Measurements from ENCODE around the gene OPRL1. TPM values are rescaled to one million over a fixed set of nuclear protein-coding genes. Genes with fewer than 3 reads are reported as not detected.
"Not testable (repeated sequence)": the region's sequence is repeated elsewhere in the genome, so short reads cannot be mapped to it uniquely, and the experiment has no call there.

The OPRL1 gene
- polyA plus RNA-seq, 4 donors: 0.30 to 0.61 TPM; not detected in 2

GRCh38 chr20:64113796-64114355 is 34.0 kb downstream of the OPRL1 start:
- H3K27me3 ChIP-seq (ENCODE audit: control insufficient read depth in 3 of 3, insufficient read depth in 3 of 3, low read length in 3 of 3): no peaks in the 10 kb centered on the region
- 60 to 73% (median 61%) methylated on average over 13 of the region's 13 CpGs for WGBS, 3 donors
- H3K27ac ChIP-seq (ENCODE audit: low read depth in 1 of 3, low read length in 2 of 3): no peak overlapping the region
- H3K4me3 ChIP-seq (ENCODE audit: low read depth in 1 of 3, low read length in 3 of 3): no peak overlapping the region
- H3K9me3 ChIP-seq (ENCODE audit: control insufficient read depth in 2 of 2, insufficient read depth in 1 of 2, low read depth in 1 of 2, low read length in 1 of 2): no peaks in the 10 kb centered on the region
- H3K4me1 ChIP-seq (ENCODE audit: control insufficient read depth in 3 of 3, insufficient read depth in 2 of 3, low read depth in 1 of 3, low read length in 2 of 3): no peaks in the 10 kb centered on the region
- FAIRE-seq (no peak), DNase-seq (no peak)
- no peaks in the 10 kb centered on the region for H3K36me3 ChIP-seq (ENCODE audit: control insufficient read depth in 3 of 3, insufficient read depth in 2 of 3, low read depth in 1 of 3, low read length in 3 of 3)

- WGBS, 3 donors: 64 to 77% (median 73%) methylated on average over 14 of the region's 14 CpGs
- Histone ChIP-seq H3K27me3 (ENCODE audit: control insufficient read depth in 3 of 3, insufficient read depth in 3 of 3, low read length in 3 of 3) (no peaks in the 10 kb centered on the region), H3K36me3 (ENCODE audit: control insufficient read depth in 3 of 3, insufficient read depth in 2 of 3, low read depth in 1 of 3, low read length in 3 of 3) (no peaks in the 10 kb centered on the region), H3K9me3 (ENCODE audit: control insufficient read depth in 2 of 2, insufficient read depth in 1 of 2, low read depth in 1 of 2, low read length in 1 of 2) (no peaks in the 10 kb centered on the region), H3K4me1 (ENCODE audit: control insufficient read depth in 3 of 3, insufficient read depth in 2 of 3, low read depth in 1 of 3, low read length in 2 of 3) (no peaks in the 10 kb centered on the region), H3K4me3 (ENCODE audit: low read depth in 1 of 3, low read length in 3 of 3) (no peak overlapping the region), H3K27ac (ENCODE audit: low read depth in 1 of 3, low read length in 2 of 3) (no peak overlapping the region)
- DNase-seq (no peak), FAIRE-seq (no peak)
Measured at GRCh38 chr20:64114356-64114971, 34.6 kb downstream of the OPRL1 start.

- Histone ChIP-seq H3K4me1 (ENCODE audit: control insufficient read depth in 3 of 3, insufficient read depth in 2 of 3, low read depth in 1 of 3, low read length in 2 of 3) (no peaks in the 10 kb centered on the region), H3K36me3 (ENCODE audit: control insufficient read depth in 3 of 3, insufficient read depth in 2 of 3, low read depth in 1 of 3, low read length in 3 of 3) (no peaks in the 10 kb centered on the region), H3K4me3 (ENCODE audit: low read depth in 1 of 3, low read length in 3 of 3) (no peak overlapping the region), H3K9me3 (ENCODE audit: control insufficient read depth in 2 of 2, insufficient read depth in 1 of 2, low read depth in 1 of 2, low read length in 1 of 2) (no peaks in the 10 kb centered on the region), H3K27ac (ENCODE audit: low read depth in 1 of 3, low read length in 2 of 3) (no peak overlapping the region), H3K27me3 (ENCODE audit: control insufficient read depth in 3 of 3, insufficient read depth in 3 of 3, low read length in 3 of 3) (no peaks in the 10 kb centered on the region)
- 50 to 71% (median 56%) methylated on average over 14 of the region's 14 CpGs for WGBS, 3 donors
- no peak for FAIRE-seq
- DNase-seq: no peak
Measured at GRCh38 chr20:64115171-64115911, 35.5 kb downstream of the OPRL1 start.

GRCh38 chr20:64116016-64116415 is 36.1 kb downstream of the OPRL1 start:
- no peaks in the 10 kb centered on the region for H3K36me3 ChIP-seq (ENCODE audit: control insufficient read depth in 3 of 3, insufficient read depth in 2 of 3, low read depth in 1 of 3, low read length in 3 of 3)
- H3K4me3 ChIP-seq (ENCODE audit: low read depth in 1 of 3, low read length in 3 of 3): no peak overlapping the region
- no peaks in the 10 kb centered on the region for H3K4me1 ChIP-seq (ENCODE audit: control insufficient read depth in 3 of 3, insufficient read depth in 2 of 3, low read depth in 1 of 3, low read length in 2 of 3)
- FAIRE-seq (no peak), DNase-seq (no peak)
- H3K27ac ChIP-seq (ENCODE audit: low read depth in 1 of 3, low read length in 2 of 3): no peak overlapping the region
- 73 to 83% (median 82%) methylated on average over 21 of the region's 21 CpGs for WGBS, 3 donors
- no peaks in the 10 kb centered on the region for H3K27me3 ChIP-seq (ENCODE audit: control insufficient read depth in 3 of 3, insufficient read depth in 3 of 3, low read length in 3 of 3)
- H3K9me3 ChIP-seq (ENCODE audit: control insufficient read depth in 2 of 2, insufficient read depth in 1 of 2, low read depth in 1 of 2, low read length in 1 of 2): no peaks in the 10 kb centered on the region

- Histone ChIP-seq H3K9me3 (ENCODE audit: control insufficient read depth in 2 of 2, insufficient read depth in 1 of 2, low read depth in 1 of 2, low read length in 1 of 2) (no peaks in the 10 kb centered on the region), H3K36me3 (ENCODE audit: control insufficient read depth in 3 of 3, insufficient read depth in 2 of 3, low read depth in 1 of 3, low read length in 3 of 3) (no peaks in the 10 kb centered on the region), H3K27me3 (ENCODE audit: control insufficient read depth in 3 of 3, insufficient read depth in 3 of 3, low read length in 3 of 3) (no peaks in the 10 kb centered on the region), H3K4me1 (ENCODE audit: control insufficient read depth in 3 of 3, insufficient read depth in 2 of 3, low read depth in 1 of 3, low read length in 2 of 3) (no peaks in the 10 kb centered on the region), H3K27ac (ENCODE audit: low read depth in 1 of 3, low read length in 2 of 3) (no peak overlapping the region), H3K4me3 (ENCODE audit: low read depth in 1 of 3, low read length in 3 of 3) (no peak overlapping the region)
- WGBS, 3 donors: 67 to 81% (median 69%) methylated on average over 15 to 17 of the region's 17 CpGs
- FAIRE-seq (no peak), DNase-seq (no peak)
Measured at GRCh38 chr20:64116541-64117431, 36.9 kb downstream of the OPRL1 start.

- not testable (repeated sequence) for H3K27me3 ChIP-seq (ENCODE audit: control insufficient read depth in 3 of 3, insufficient read depth in 3 of 3, low read length in 3 of 3); DNase-seq; H3K27ac ChIP-seq (ENCODE audit: low read depth in 1 of 3, low read length in 2 of 3); H3K36me3 ChIP-seq (ENCODE audit: control insufficient read depth in 3 of 3, insufficient read depth in 2 of 3, low read depth in 1 of 3, low read length in 3 of 3); H3K9me3 ChIP-seq (ENCODE audit: control insufficient read depth in 2 of 2, insufficient read depth in 1 of 2, low read depth in 1 of 2, low read length in 1 of 2); FAIRE-seq; H3K4me3 ChIP-seq (ENCODE audit: low read depth in 1 of 3, low read length in 3 of 3); H3K4me1 ChIP-seq (ENCODE audit: control insufficient read depth in 3 of 3, insufficient read depth in 2 of 3, low read depth in 1 of 3, low read length in 2 of 3)
- 68 to 80% methylated on average over 3 to 6 of the region's 6 CpGs; no CpG with 5 or more reads in 1 of the 3 donors for WGBS, 3 donors
Measured at GRCh38 chr20:64117432-64117777, 37.5 kb downstream of the OPRL1 start.

GRCh38 chr20:64119301-64119680 is 39.4 kb downstream of the OPRL1 start:
- Histone ChIP-seq H3K36me3 (ENCODE audit: control insufficient read depth in 3 of 3, insufficient read depth in 2 of 3, low read depth in 1 of 3, low read length in 3 of 3) (no peaks in the 10 kb centered on the region), H3K27me3 (ENCODE audit: control insufficient read depth in 3 of 3, insufficient read depth in 3 of 3, low read length in 3 of 3) (no peaks in the 10 kb centered on the region), H3K4me1 (ENCODE audit: control insufficient read depth in 3 of 3, insufficient read depth in 2 of 3, low read depth in 1 of 3, low read length in 2 of 3) (no peaks in the 10 kb centered on the region), H3K27ac (ENCODE audit: low read depth in 1 of 3, low read length in 2 of 3) (no peak overlapping the region), H3K4me3 (ENCODE audit: low read depth in 1 of 3, low read length in 3 of 3) (no peak overlapping the region), H3K9me3 (ENCODE audit: control insufficient read depth in 2 of 2, insufficient read depth in 1 of 2, low read depth in 1 of 2, low read length in 1 of 2) (no peaks in the 10 kb centered on the region)
- WGBS, 3 donors: 62 to 79% (median 73%) methylated on average over 7 to 8 of the region's 8 CpGs
- DNase-seq (no peak), FAIRE-seq (no peak)

GRCh38 chr20:64119681-64120341 is 39.9 kb downstream of the OPRL1 start:
- 50 to 62% (median 58%) methylated on average over 13 to 14 of the region's 14 CpGs for WGBS, 3 donors
- H3K36me3 ChIP-seq (ENCODE audit: control insufficient read depth in 3 of 3, insufficient read depth in 2 of 3, low read depth in 1 of 3, low read length in 3 of 3): no peaks in the 10 kb centered on the region

More at GRCh38 chr20:64119681-64120341, 39.9 kb downstream of the OPRL1 start:
- no peak overlapping the region for H3K4me3 ChIP-seq (ENCODE audit: low read depth in 1 of 3, low read length in 3 of 3)
- no peak overlapping the region for H3K27ac ChIP-seq (ENCODE audit: low read depth in 1 of 3, low read length in 2 of 3)
- no peaks in the 10 kb centered on the region for H3K9me3 ChIP-seq (ENCODE audit: control insufficient read depth in 2 of 2, insufficient read depth in 1 of 2, low read depth in 1 of 2, low read length in 1 of 2)
- no peaks in the 10 kb centered on the region for H3K4me1 ChIP-seq (ENCODE audit: control insufficient read depth in 3 of 3, insufficient read depth in 2 of 3, low read depth in 1 of 3, low read length in 2 of 3)
- H3K27me3 ChIP-seq (ENCODE audit: control insufficient read depth in 3 of 3, insufficient read depth in 3 of 3, low read length in 3 of 3): no peaks in the 10 kb centered on the region
- no peak for FAIRE-seq
- no peak for DNase-seq
